GM21717 (cell line): ENCODE data around the gene ISL1.

ENCODE experiments used
- ATAC-seq: cut with Tn5 transposase; IDR thresholded peaks from one replicate; pipeline ENCODE4 v1.9.1; 2021; ENCODE audit warnings: mild to moderate bottlenecking, moderate library complexity; ENCODE audit not compliant: unreplicated experiment

Gene ISL1

GRCh38 chr5:51383131-51384121 is at the start of gene ISL1:
Gene ISL1 (plus strand): TSS chr5:51383448. CDS start chr5:51383672, 224 bp downstream.
- ATAC-seq = no peak

- ATAC-seq = no peak
These were observed 46.4 kb upstream of the ISL1 start for GRCh38 chr5:51336878-51337277.

GRCh38 chr5:51345106-51345505 is 38.1 kb upstream of the ISL1 start:
- ATAC-seq = no peak

GRCh38 chr5:51347157-51347556 is 36.1 kb upstream of the ISL1 start:
- ATAC-seq = no peak

- ATAC-seq = no peak
These were observed 35.5 kb upstream of the ISL1 start for GRCh38 chr5:51347704-51348103.

GRCh38 chr5:51371052-51371451 is 12.2 kb upstream of the ISL1 start:
- ATAC-seq = no peak

GRCh38 chr5:51373880-51374523 is 9.2 kb upstream of the ISL1 start:
- no peak for ATAC-seq

- no peak for ATAC-seq
These were observed 8.2 kb upstream of the ISL1 start for GRCh38 chr5:51375084-51375483.

GRCh38 chr5:51376509-51376908 is 6.7 kb upstream of the ISL1 start:
- ATAC-seq = no peak

- ATAC-seq = no peak
These were observed 5.8 kb upstream of the ISL1 start for GRCh38 chr5:51377151-51378060.

GRCh38 chr5:51378061-51378409 is 5.2 kb upstream of the ISL1 start:
- no peak for ATAC-seq

GRCh38 chr5:51378448-51379330 is 4.6 kb upstream of the ISL1 start:
- no peak for ATAC-seq

- ATAC-seq = no peak
These were observed 3.9 kb upstream of the ISL1 start for GRCh38 chr5:51379331-51379700.

- ATAC-seq = no peak
These were observed 2.5 kb upstream of the ISL1 start for GRCh38 chr5:51380603-51381207.

- ATAC-seq = no peak
These were observed 1.3 kb upstream of the ISL1 start for GRCh38 chr5:51381761-51382474.

- ATAC-seq = no peak
These were observed 622 bp upstream of the ISL1 start for GRCh38 chr5:51382521-51383130.

- ATAC-seq = no peak
These were observed 1.1 kb downstream of the ISL1 start for GRCh38 chr5:51384281-51384840.

GRCh38 chr5:51385216-51385615 is 2.0 kb downstream of the ISL1 start:
- no peak for ATAC-seq
